ENCODE data around the gene CYP4F3.

CYP4F3 gene

GRCh38 chr19:15633082-15633835 is 7.4 kb upstream of the CYP4F3 start:
- Histone ChIP-seq H4K8ac (ENCODE audit: low read length) (no peak overlapping the region), H3K23ac (ENCODE audit: low read length in 2 of 2) (no peak overlapping the region), H2BK15ac (ENCODE audit: low read depth, poor library complexity, severe bottlenecking) (no peak overlapping the region), H2BK12ac (ENCODE audit: low read length in 2 of 2) (no peak overlapping the region), H3K27me3 (ENCODE audit: control insufficient read depth in 1 of 2, insufficient read depth in 1 of 2, low read length in 2 of 2) (peaks cover 0 to 28% of the 10 kb centered on the region in 2 experiments), H3K27ac (ENCODE audit: low read length, poor library complexity, severe bottlenecking) (no peak overlapping the region), H3K18ac (ENCODE audit: low read depth in 1 of 2, low read length in 2 of 2) (no peak overlapping the region), H3K14ac (ENCODE audit: low read length in 2 of 2) (no peak overlapping the region), H3K36me3 (ENCODE audit: control insufficient read depth in 1 of 2, insufficient read depth in 2 of 2, low read depth in 1 of 2, low read length in 2 of 2) (no peaks in the 10 kb centered on the region), H3K4ac (ENCODE audit: low read depth in 1 of 2, low read length in 2 of 2) (no peak overlapping the region), H4K91ac (ENCODE audit: low read length) (no peak overlapping the region), H2BK120ac (ENCODE audit: low read depth, low read length) (no peak overlapping the region), H3K79me1 (replicated peaks; ENCODE audit: low read length, poor library complexity, severe bottlenecking) (no peaks in the 10 kb centered on the region), H3K4me3 (ENCODE audit: insufficient read depth in 1 of 2, low read depth in 1 of 2, low read length in 2 of 2) (no peak overlapping the region), H2AK5ac (ENCODE audit: low read length, severe bottlenecking) (no peak overlapping the region), H2BK5ac (ENCODE audit: low read depth, low read length, poor library complexity, severe bottlenecking) (no peak overlapping the region), H2AFZ (ENCODE audit: low read depth, low read length) (no peak overlapping the region), H3K4me1 (ENCODE audit: control insufficient read depth, insufficient read depth, low read depth, low read length) (no peaks in the 10 kb centered on the region), H3K9me3 (ENCODE audit: control insufficient read depth, low read length) (no peaks in the 10 kb centered on the region), H3K4me2 (ENCODE audit: low read length, poor library complexity, severe bottlenecking) (no peak overlapping the region), H3K9ac (ENCODE audit: low read length) (no peak overlapping the region)
- WGBS, result 49% methylated on average over 2 of the region's 5 CpGs
- no peak for DNase-seq

DNA sequence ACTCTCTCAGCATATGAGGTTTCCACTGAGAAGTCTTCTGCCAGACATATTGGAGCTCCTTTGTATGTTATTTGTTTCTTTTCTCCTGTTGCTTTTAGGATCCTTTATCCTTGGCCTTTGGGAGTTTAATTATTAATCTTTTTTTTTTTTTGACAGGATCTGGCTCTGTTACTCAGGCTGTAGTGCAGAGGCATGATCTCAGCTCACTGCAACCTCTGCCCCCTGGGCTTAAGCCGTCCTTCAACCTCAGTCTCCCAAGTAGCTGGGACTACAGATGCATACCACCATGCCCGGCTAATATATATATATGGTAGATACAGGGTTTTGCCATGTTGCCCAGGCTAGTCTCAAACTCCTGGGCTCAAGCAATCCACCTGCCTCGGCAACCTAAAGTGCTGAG is 6.6 kb upstream of the CYP4F3 start:
- Histone ChIP-seq H2AFZ (ENCODE audit: low read depth, low read length) (no peak overlapping the region), H3K27ac (ENCODE audit: low read length, poor library complexity, severe bottlenecking) (no peak overlapping the region), H3K4ac (ENCODE audit: low read depth in 1 of 2, low read length in 2 of 2) (no peak overlapping the region), H4K8ac (ENCODE audit: low read length) (no peak overlapping the region), H3K4me1 (ENCODE audit: control insufficient read depth, insufficient read depth, low read depth, low read length) (no peaks in the 10 kb centered on the region), H3K27me3 (ENCODE audit: control insufficient read depth in 1 of 2, insufficient read depth in 1 of 2, low read length in 2 of 2) (peaks cover 0 to 22% of the 10 kb centered on the region in 2 experiments), H3K18ac (ENCODE audit: low read depth in 1 of 2, low read length in 2 of 2) (no peak overlapping the region), H3K36me3 (ENCODE audit: control insufficient read depth in 1 of 2, insufficient read depth in 2 of 2, low read depth in 1 of 2, low read length in 2 of 2) (no peaks in the 10 kb centered on the region), H4K91ac (ENCODE audit: low read length) (no peak overlapping the region), H2BK12ac (ENCODE audit: low read length in 2 of 2) (no peak overlapping the region), H2BK5ac (ENCODE audit: low read depth, low read length, poor library complexity, severe bottlenecking) (no peak overlapping the region), H3K9ac (ENCODE audit: low read length) (no peak overlapping the region), H3K79me1 (replicated peaks; ENCODE audit: low read length, poor library complexity, severe bottlenecking) (no peaks in the 10 kb centered on the region), H3K4me3 (ENCODE audit: insufficient read depth in 1 of 2, low read depth in 1 of 2, low read length in 2 of 2) (no peak overlapping the region), H3K23ac (ENCODE audit: low read length in 2 of 2) (no peak overlapping the region), H2BK120ac (ENCODE audit: low read depth, low read length) (no peak overlapping the region), H2AK5ac (ENCODE audit: low read length, severe bottlenecking) (no peak overlapping the region), H3K14ac (ENCODE audit: low read length in 2 of 2) (no peak overlapping the region), H3K9me3 (ENCODE audit: control insufficient read depth, low read length) (no peaks in the 10 kb centered on the region), H3K4me2 (ENCODE audit: low read length, poor library complexity, severe bottlenecking) (no peak overlapping the region), H2BK15ac (ENCODE audit: low read depth, poor library complexity, severe bottlenecking) (no peak overlapping the region)
- DNase-seq, result no peak
- WGBS, result 68% methylated on average over 3 of the region's 3 CpGs

GRCh38 chr19:15635016-15635805 is 5.5 kb upstream of the CYP4F3 start:
- Histone ChIP-seq H4K8ac (ENCODE audit: low read length) (no peak overlapping the region), H2AK5ac (ENCODE audit: low read length, severe bottlenecking) (no peak overlapping the region), H3K79me1 (replicated peaks; ENCODE audit: low read length, poor library complexity, severe bottlenecking) (no peaks in the 10 kb centered on the region), H3K14ac (ENCODE audit: low read length in 2 of 2) (no peak overlapping the region), H3K36me3 (ENCODE audit: control insufficient read depth in 1 of 2, insufficient read depth in 2 of 2, low read depth in 1 of 2, low read length in 2 of 2) (no peaks in the 10 kb centered on the region), H4K91ac (ENCODE audit: low read length) (no peak overlapping the region), H2BK5ac (ENCODE audit: low read depth, low read length, poor library complexity, severe bottlenecking) (no peak overlapping the region), H3K27me3 (ENCODE audit: control insufficient read depth in 1 of 2, insufficient read depth in 1 of 2, low read length in 2 of 2) (peaks cover 0 to 22% of the 10 kb centered on the region in 2 experiments), H3K4me2 (ENCODE audit: low read length, poor library complexity, severe bottlenecking) (no peak overlapping the region), H3K4ac (ENCODE audit: low read depth in 1 of 2, low read length in 2 of 2) (no peak overlapping the region), H3K9ac (ENCODE audit: low read length) (no peak overlapping the region), H3K4me3 (ENCODE audit: insufficient read depth in 1 of 2, low read depth in 1 of 2, low read length in 2 of 2) (no peak overlapping the region), H3K18ac (ENCODE audit: low read depth in 1 of 2, low read length in 2 of 2) (no peak overlapping the region), H2AFZ (ENCODE audit: low read depth, low read length) (no peak overlapping the region), H3K23ac (ENCODE audit: low read length in 2 of 2) (no peak overlapping the region), H3K9me3 (ENCODE audit: control insufficient read depth, low read length) (no peaks in the 10 kb centered on the region), H3K27ac (ENCODE audit: low read length, poor library complexity, severe bottlenecking) (no peak overlapping the region), H2BK120ac (ENCODE audit: low read depth, low read length) (no peak overlapping the region), H2BK15ac (ENCODE audit: low read depth, poor library complexity, severe bottlenecking) (no peak overlapping the region), H3K4me1 (ENCODE audit: control insufficient read depth, insufficient read depth, low read depth, low read length) (no peaks in the 10 kb centered on the region), H2BK12ac (ENCODE audit: low read length in 2 of 2) (no peak overlapping the region)
- 25% methylated on average over 1 of the region's 2 CpGs for WGBS
- DNase-seq, result no peak

- H3K4me3 ChIP-seq (ENCODE audit: insufficient read depth in 1 of 2, low read depth in 1 of 2, low read length in 2 of 2), result no peak overlapping the region
- no peak overlapping the region for H2BK12ac ChIP-seq (ENCODE audit: low read length in 2 of 2)
- H3K27ac ChIP-seq (ENCODE audit: low read length, poor library complexity, severe bottlenecking), result no peak overlapping the region
- no peak overlapping the region for H2AK5ac ChIP-seq (ENCODE audit: low read length, severe bottlenecking)
- H4K91ac ChIP-seq (ENCODE audit: low read length), result no peak overlapping the region
- H3K4me1 ChIP-seq (ENCODE audit: control insufficient read depth, insufficient read depth, low read depth, low read length), result no peaks in the 10 kb centered on the region
- H3K18ac ChIP-seq (ENCODE audit: low read depth in 1 of 2, low read length in 2 of 2), result no peak overlapping the region
- H3K9ac ChIP-seq (ENCODE audit: low read length), result no peak overlapping the region
- H3K36me3 ChIP-seq (ENCODE audit: control insufficient read depth in 1 of 2, insufficient read depth in 2 of 2, low read depth in 1 of 2, low read length in 2 of 2), result no peaks in the 10 kb centered on the region
- no peak for DNase-seq
- no peak overlapping the region for H3K4ac ChIP-seq (ENCODE audit: low read depth in 1 of 2, low read length in 2 of 2)
- no peak overlapping the region for H3K4me2 ChIP-seq (ENCODE audit: low read length, poor library complexity, severe bottlenecking)
- no peak overlapping the region for H3K23ac ChIP-seq (ENCODE audit: low read length in 2 of 2)
- H3K14ac ChIP-seq (ENCODE audit: low read length in 2 of 2), result no peak overlapping the region
- no peak overlapping the region for H2AFZ ChIP-seq (ENCODE audit: low read depth, low read length)
- no peaks in the 10 kb centered on the region for H3K9me3 ChIP-seq (ENCODE audit: control insufficient read depth, low read length)
- H3K27me3 ChIP-seq (ENCODE audit: control insufficient read depth in 1 of 2, insufficient read depth in 1 of 2, low read length in 2 of 2), result peaks cover 0 to 21% of the 10 kb centered on the region in 2 experiments
- WGBS, result 58% methylated on average over 2 of the region's 2 CpGs
- no peaks in the 10 kb centered on the region for H3K79me1 ChIP-seq (replicated peaks; ENCODE audit: low read length, poor library complexity, severe bottlenecking)
- H2BK15ac ChIP-seq (ENCODE audit: low read depth, poor library complexity, severe bottlenecking), result no peak overlapping the region
- H2BK5ac ChIP-seq (ENCODE audit: low read depth, low read length, poor library complexity, severe bottlenecking), result no peak overlapping the region
- H4K8ac ChIP-seq (ENCODE audit: low read length), result no peak overlapping the region
- H2BK120ac ChIP-seq (ENCODE audit: low read depth, low read length), result no peak overlapping the region
These were observed 4.7 kb upstream of the CYP4F3 start for GRCh38 chr19:15636026-15636425.
